HepG2 (cell line): ENCODE data around the gene PRSS53. TPM values are rescaled to one million over a fixed set of nuclear protein-coding genes. Genes with fewer than 3 reads are reported as not detected.

Source experiments
- BHLHE40 ChIP-seq: IDR thresholded peaks from 2 replicates; pipeline ENCODE4 v1.6.1; 2011; ENCODE audit warnings: low read length, improper control_type of control experiment
- DRAP1 ChIP-seq: IDR thresholded peaks from 2 replicates; pipeline ENCODE4 v1.6.1; 2016; ENCODE audit warnings: missing genetic modification reagents, missing compliant biosample characterization
- HMGXB3 ChIP-seq: sonication (generic); formaldehyde crosslinking; IDR thresholded peaks from 2 replicates; pipeline ENCODE4 v1.4.0; 2020; ENCODE audit warnings: missing genetic modification reagents, borderline replicate concordance
- NFIB ChIP-seq: sonication (generic); formaldehyde crosslinking; IDR thresholded peaks from 2 replicates; pipeline ENCODE4 v1.9.0; 2021; ENCODE audit warnings: missing genetic modification reagents, mild to moderate bottlenecking, borderline replicate concordance
- POLR2AphosphoS5 ChIP-seq: IDR thresholded peaks from 2 replicates; pipeline ENCODE4 v1.6.1; 2012; ENCODE audit warnings: low read depth, low read length
- RFX1 ChIP-seq: fragments of 450-650 bp; IDR thresholded peaks from 2 replicates; pipeline ENCODE4 v1.6.1; 2017
- SNAI1 ChIP-seq: sonication (generic); formaldehyde crosslinking; IDR thresholded peaks from 2 replicates; pipeline ENCODE4 v1.5.0; 2020; ENCODE audit warnings: mild to moderate bottlenecking, missing genetic modification reagents, borderline replicate concordance
- STAT5B ChIP-seq: sonication (generic); formaldehyde crosslinking; IDR thresholded peaks from 2 replicates; pipeline ENCODE4 v1.4.0; 2020; ENCODE audit warnings: missing genetic modification reagents
- THYN1 ChIP-seq: sonication (generic); formaldehyde crosslinking; IDR thresholded peaks from 2 replicates; pipeline ENCODE4 v1.8.1; 2023; ENCODE audit warnings: low read depth, mild to moderate bottlenecking, moderate library complexity, missing genetic modification reagents, borderline replicate concordance
- ZNF142 ChIP-seq: sonication (generic); formaldehyde crosslinking; IDR thresholded peaks from 2 replicates; pipeline ENCODE4 v1.4.0; 2020; ENCODE audit warnings: missing genetic modification reagents
- ZNF350 ChIP-seq: sonication (generic); formaldehyde crosslinking; IDR thresholded peaks from 2 replicates; pipeline ENCODE4 v1.4.0; 2020; ENCODE audit warnings: mild to moderate bottlenecking, low read depth, missing genetic modification reagents, borderline replicate concordance
- ZNF720 ChIP-seq: sonication (generic); formaldehyde crosslinking; IDR thresholded peaks from 2 replicates; pipeline ENCODE4 v1.4.0; 2020; ENCODE audit warnings: missing genetic modification reagents
- polyA plus RNA-seq, 8 experiments: library from polyadenylated mRNA; depleted of rRNA in 3 of 8; stranded (reverse) in 7 of 8; unstranded in 1 of 8; fragments of >200 nt; fragmentation: Illumina TruSeq in 4 of 8; extraction: Trizol in 4 of 8; gene quantifications; 2 replicates each; pipeline versions ENCODE4 v1.2.1 to v1.2.3, GENCODE V29; 2011 to 2016; ENCODE audit warnings: low read depth in 4 of 8, missing spikeins in 1 of 8, mixed read lengths in 1 of 8; ENCODE audit not compliant: insufficient read depth in 1 of 8
- total RNA-seq, 5 experiments: library from RNA; depleted of rRNA; stranded (reverse); fragments of >200 nt; fragmentation: Illumina TruSeq; extraction: Trizol; gene quantifications; 2 replicates each; pipeline ENCODE4 v1.2.3, GENCODE V29; 2016; ENCODE audit warnings: low read depth in 1 of 5
- TF ChIP-seq, protein P1 (sequence below): IDR thresholded peaks from 2 replicates; pipeline ENCODE4 v1.6.1; 2016
- TF ChIP-seq, protein P2 (sequence below): sonication (generic); formaldehyde crosslinking; IDR thresholded peaks from 2 replicates; pipeline ENCODE4 v1.9.0; 2022; ENCODE audit warnings: low read depth, missing genetic modification reagents

PRSS53 gene
- total and polyA plus RNA-seq, 2 of the 13 experiments (the other 11 are each of a cell fraction or from before 2014, with no cell fraction given), result 2.2 to 7.4 TPM

GRCh38 chr16:31033709-31034492 lies 54.8 kb downstream of the PRSS53 start (continued):
- TF ChIP-seq NFIB (no peak), DRAP1 (CRISPR knock-in tag) (peak; percentile 97), ZNF142 (CRISPR knock-in tag) (peak; percentile 68; the same call in 1 of the 2 replicates), BHLHE40 (no peak), SNAI1 (peak; percentile 81; the same call in 1 of the 2 replicates), RFX1 (no peak), ZNF350 (CRISPR knock-in tag) (no peak), HMGXB3 (CRISPR knock-in tag) (no peak), ZNF720 (no peak), STAT5B (CRISPR knock-in tag) (no peak), POLR2AphosphoS5 (peak; percentile 99), THYN1 (no peak)
- TF ChIP-seq, protein P1, sequence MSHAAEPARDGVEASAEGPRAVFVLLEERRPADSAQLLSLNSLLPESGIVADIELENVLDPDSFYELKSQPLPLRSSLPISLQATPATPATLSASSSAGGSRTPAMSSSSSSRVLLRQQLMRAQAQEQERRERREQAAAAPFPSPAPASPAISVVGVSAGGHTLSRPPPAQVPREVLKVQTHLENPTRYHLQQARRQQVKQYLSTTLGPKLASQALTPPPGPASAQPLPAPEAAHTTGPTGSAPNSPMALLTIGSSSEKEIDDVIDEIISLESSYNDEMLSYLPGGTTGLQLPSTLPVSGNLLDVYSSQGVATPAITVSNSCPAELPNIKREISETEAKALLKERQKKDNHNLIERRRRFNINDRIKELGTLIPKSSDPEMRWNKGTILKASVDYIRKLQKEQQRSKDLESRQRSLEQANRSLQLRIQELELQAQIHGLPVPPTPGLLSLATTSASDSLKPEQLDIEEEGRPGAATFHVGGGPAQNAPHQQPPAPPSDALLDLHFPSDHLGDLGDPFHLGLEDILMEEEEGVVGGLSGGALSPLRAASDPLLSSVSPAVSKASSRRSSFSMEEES (CRISPR knock-in tag), result peak; percentile 30; the same call in 1 of the 2 replicates
- TF ChIP-seq, protein P2, sequence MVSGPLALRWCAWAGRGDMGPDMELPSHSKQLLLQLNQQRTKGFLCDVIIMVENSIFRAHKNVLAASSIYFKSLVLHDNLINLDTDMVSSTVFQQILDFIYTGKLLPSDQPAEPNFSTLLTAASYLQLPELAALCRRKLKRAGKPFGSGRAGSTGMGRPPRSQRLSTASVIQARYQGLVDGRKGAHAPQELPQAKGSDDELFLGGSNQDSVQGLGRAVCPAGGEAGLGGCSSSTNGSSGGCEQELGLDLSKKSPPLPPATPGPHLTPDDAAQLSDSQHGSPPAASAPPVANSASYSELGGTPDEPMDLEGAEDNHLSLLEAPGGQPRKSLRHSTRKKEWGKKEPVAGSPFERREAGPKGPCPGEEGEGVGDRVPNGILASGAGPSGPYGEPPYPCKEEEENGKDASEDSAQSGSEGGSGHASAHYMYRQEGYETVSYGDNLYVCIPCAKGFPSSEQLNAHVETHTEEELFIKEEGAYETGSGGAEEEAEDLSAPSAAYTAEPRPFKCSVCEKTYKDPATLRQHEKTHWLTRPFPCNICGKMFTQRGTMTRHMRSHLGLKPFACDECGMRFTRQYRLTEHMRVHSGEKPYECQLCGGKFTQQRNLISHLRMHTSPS, result no peak
